GM18502 (cell line): Measurements from ENCODE around the gene PPP1R9B.
A peak's percentile ranks its signal among the peaks of the same experiment; 100 is the strongest.

ENCODE experiments used
- ATAC-seq: cut with Tn5 transposase; IDR thresholded peaks from one replicate; pipeline ENCODE4 v1.9.1; 2021; ENCODE audit warnings: mild to moderate bottlenecking; ENCODE audit not compliant: unreplicated experiment, poor library complexity

Gene PPP1R9B

DNA sequence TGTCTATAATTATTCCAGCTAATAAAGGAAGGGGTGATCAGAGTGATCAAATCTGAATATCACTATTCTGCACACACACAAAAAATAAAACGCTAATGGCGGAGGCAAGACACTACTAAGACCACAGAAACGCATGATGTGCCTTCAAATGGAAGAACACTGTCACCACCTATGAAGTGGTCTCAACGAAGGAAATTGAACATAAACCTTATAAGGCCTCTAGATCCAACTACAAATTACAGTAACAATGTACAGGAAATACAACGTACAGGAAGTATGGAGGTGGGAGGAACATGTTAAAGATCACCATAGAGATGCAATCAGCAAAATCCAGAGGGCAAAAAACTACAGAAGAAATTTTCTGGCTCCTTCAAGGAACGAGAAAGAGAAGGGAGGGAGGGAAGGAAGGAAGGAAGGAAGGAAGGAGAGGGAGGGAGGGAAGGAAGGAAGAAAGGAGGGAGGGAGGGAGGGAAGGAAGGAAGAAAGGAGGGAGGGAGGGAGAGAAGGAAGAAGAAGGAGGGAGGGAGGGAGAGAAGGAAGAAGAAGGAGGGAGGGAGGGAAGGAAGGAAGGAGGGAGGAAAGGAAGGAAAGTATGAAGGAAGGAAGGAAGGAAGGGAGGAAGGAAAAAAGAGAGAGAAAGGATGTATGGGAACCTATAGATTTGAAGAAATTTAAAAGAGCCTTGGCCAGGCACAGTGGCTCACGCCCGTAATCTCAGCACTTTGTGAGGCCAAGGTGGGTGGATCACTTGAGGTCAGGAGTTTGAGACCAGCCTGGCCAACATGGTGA lies 12.2 kb upstream of the PPP1R9B start:
- ATAC-seq = no peak

DNA sequence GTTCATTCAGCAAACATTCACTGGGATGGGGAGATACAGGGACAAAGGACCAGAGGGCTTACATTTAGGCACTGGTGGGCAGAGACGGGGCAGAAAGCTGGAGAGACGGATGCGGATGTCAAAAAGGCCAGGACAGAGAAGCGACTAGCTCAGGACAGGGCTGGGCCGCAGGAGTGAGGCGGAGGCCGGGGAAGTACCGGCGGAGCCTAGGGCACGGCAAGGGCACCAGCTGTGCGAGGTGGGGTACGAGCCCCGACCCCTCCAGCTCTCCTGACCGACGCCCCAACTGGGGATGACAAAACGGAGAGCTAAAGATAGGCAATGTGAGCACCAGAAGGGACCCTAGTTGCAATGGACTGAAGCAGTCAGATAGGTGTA lies 11.4 kb upstream of the PPP1R9B start:
- ATAC-seq = no peak

DNA sequence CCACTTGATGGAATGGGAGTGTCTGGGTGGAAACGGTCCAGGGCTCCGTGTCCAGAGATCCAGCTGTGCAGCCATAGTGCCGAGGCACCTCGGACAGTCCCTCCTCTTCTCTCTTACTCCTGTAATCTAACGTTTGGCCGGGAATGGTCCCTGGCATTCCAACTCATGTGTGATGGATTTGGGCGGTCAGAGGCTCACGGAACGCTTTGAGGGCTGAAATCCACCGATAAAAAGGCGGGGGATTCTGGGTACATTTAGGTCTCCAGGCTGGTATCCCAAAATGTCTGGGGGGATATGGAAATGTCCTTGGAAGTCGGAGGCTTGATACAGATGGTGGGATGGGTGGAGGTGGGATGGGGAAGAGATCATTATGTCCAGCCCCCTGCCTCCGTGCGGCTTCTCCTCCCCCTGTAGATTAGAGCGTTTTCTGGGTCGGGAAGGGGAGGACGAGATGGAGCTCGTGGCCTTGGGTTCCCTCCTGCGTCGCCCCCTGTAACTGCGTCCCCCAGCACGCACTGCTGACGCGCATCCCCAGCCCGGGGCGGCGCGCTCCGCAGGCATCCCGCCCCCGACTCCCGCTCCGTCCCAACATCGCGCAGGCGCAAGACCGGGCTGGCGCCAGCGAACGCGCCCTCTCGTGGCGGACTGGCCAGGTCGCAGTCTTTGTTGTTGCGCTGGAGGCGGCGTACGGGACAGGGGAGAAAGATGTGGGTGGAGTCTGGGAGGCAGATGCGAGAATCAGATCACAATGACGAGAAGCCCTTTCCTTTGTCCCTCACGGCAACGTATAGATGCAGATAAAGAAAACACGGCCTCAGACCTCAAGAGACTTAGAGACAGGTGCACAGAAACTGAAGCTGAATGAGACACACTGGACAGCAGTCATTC lies 10.8 kb upstream of the PPP1R9B start:
- ATAC-seq = peak; percentile 85

DNA sequence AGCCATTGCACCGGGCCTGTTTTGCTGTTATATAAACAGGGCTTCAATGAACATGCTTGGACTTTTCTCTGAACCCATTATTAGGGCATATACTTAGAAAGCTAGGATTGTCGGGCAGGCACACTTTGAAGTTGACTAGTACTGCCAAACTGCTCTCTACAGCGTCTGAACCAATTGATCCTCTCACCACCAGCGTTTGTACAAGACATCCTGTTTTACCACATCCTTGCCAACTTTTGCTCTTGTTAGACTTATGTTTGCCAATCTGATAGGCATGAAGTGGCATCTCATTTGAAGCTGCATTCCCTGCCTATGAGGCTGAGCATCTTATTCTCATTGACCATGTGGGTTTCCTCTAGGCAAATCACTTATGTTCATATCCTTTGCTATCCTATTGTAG lies 7.4 kb upstream of the PPP1R9B start:
- ATAC-seq = no peak

DNA sequence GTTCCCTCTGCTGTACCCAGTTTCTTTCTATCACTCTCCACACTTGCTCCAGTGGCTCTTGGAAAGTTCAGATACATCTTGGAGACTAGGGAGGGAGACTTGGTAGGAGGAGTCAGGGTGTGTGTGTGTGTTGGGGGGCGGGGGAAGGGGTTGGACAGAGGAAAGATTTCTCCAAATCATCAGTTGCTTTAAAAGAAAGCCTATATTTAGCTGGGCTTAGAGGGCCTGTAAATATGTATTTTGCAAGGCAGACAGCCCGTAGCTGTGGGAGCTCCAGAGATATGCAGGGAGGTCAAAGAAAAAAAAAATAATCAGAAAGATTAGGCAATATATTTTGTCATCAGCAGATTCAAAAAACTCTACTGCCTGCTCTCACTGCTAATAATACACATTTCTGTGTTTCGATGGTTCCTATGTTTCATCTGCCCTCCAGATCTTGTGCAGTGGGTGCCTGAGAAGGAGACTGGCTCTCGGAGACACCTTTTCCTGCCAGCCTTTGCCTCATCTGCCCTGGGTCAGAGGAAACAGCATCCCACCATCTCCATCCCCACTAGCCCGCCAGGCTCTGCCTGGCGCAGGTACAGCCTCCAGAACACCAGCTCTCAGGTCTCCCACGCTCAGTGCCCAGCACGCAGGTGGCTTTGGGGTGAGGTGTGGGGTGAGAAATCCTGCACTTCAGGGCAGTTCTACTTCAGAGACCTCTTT lies 4.8 kb upstream of the PPP1R9B start:
- ATAC-seq = no peak

DNA sequence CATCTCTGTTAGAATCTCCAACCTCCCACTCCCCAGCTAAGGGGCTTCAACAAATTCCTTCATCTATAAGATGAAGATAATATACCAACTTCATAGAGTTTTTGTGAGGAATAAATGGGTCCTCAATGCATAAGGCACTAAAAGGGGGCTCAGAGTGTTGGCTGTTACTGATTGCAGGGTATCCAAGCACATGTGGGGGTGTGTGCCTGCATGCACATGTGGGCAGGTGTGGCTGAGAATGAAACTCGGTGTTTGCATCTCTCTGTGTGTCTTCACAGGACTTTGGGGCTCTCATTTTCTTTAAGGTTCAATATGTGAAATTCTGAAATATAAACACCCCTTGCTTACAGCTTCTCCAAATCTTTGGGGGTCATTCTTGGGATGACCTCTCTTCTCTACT lies 4.1 kb upstream of the PPP1R9B start:
- peak; percentile 36 for ATAC-seq

DNA sequence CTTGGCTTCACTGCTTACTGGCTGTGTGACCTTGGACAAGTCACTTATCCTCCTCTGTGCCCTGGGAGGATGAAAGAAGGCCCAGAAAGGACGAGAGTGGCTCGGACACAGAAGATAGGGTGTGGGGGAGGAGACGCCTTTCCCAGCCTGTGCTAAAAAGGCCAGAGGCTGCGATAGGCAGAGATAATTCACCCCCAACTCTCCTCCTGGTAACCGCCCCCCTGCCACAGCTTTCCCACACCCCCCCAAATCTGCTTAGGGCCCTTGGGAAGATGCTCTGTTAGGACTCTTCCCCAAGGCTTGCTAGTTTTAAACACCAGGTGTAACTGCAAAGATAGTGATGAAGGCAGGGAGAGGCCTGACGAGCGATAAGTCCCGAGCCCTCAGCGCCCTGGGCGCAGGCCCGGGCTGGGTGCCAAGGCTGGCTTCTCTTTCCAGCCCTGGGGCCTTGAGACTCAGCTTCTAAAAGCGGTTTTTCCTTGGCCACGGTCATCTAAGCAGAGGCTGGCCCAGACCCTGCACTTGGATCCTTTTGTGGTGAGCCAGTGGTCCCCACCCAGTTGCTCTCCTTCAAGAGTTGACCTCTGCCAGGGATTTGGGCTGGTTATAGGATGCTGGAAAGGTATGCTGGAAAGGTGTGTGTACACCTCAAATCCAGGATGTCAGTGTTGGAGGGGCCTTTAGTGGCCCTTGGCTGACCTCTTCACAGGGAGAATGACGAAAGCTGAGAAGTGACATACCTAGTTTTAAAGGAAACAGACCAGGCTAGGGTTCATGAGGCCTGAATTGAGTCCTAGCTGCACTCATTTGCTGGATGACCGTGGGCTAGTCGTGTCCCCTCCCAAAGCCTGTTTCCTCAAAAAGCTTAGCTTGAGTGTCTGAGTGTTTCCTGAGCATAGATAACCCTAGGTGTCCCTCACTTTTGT lies 3.4 kb upstream of the PPP1R9B start:
- ATAC-seq = no peak

DNA sequence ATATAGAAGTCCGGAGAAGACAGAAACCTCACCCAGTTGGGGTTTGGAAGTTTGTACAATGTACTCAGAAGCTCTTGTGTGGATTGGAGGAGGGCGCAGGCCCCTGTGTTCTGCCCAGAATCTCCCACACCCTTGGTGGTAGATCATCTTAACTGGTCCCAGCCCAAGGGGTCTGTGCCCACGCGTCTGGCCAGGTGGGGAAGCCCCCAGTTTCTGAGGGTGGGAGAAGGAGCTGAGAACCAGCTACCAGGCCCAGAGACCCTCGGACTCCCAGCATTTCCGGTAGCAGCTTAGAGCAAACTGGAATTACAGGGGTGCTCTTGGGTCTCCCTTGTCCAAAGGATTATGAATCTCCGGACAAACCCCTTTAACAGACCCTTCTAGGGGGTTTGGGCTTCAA lies 2.3 kb upstream of the PPP1R9B start:
- no peak for ATAC-seq

DNA sequence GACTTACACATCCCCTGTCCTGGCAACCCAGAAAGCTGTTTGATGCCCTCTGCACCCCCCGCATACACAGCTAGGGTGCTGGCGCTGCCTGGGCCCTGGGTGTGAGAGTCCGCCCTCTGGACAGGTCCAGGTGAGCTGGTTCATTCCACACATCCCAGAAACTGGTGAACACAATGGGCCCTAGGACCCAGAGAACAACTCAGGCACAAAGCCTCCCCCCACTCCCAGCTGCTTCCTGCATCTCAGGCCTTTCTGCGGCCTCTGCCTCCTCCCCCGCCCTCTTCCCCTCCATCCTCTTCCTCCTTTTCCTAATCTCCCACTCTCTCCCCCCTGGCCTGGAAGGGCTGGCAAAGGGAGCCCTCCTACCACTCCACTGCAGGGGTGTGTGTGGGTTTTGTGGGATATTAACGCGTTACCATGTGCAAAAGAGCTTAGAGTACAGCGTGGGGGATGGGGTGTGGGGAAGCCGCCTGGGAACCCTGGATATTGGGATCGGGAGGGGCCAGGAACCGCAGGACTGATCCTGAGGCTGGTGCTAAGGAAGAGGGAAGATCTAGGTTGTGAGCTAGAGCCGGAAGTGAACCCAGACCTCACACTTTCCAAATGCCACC lies 1.6 kb upstream of the PPP1R9B start:
- peak; percentile 22 for ATAC-seq

DNA sequence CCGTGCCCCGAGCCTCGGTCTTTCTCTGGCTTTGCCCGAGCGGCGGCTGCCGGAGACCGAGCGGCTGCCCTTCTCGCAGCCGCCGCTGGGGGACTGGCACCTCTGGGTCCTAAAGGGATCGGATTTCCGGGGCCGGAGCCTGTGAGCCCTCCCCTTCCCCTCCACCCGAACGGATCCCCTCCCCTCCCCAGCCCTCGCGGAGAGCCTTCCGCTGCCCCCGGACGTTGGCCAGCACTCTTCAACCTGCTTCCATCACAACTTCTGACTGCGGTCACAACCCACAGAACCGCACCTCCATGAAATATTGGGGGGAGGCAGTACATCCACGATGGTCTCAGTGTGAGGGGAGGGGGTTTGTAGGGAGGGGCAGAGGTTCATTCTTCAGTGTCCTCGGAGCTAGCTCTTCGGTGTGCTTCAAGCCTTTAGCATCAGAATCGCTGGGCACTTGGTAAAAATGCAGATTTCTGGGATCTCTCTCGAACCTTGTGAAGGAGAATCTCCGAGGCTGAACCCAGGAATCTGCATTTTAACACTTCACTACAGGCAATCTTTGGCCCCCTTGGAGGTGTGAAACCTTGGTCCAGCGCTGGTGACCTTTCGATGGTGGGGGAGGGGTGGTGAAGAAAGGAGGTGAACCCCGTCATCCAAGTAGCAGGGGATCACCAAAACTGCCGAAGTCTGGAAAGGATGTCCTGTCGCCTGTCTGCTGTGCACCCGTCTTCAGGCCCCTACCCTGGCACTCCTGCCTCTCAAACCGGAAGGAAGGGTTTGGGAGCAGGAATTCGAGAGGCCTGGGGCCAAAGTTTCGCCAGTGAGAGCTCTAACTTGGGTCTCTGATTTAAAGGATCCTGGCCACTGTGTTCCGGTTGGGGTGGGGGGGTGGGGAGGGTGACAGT lies 812 bp upstream of the PPP1R9B start:
- peak; percentile 41 for ATAC-seq

DNA sequence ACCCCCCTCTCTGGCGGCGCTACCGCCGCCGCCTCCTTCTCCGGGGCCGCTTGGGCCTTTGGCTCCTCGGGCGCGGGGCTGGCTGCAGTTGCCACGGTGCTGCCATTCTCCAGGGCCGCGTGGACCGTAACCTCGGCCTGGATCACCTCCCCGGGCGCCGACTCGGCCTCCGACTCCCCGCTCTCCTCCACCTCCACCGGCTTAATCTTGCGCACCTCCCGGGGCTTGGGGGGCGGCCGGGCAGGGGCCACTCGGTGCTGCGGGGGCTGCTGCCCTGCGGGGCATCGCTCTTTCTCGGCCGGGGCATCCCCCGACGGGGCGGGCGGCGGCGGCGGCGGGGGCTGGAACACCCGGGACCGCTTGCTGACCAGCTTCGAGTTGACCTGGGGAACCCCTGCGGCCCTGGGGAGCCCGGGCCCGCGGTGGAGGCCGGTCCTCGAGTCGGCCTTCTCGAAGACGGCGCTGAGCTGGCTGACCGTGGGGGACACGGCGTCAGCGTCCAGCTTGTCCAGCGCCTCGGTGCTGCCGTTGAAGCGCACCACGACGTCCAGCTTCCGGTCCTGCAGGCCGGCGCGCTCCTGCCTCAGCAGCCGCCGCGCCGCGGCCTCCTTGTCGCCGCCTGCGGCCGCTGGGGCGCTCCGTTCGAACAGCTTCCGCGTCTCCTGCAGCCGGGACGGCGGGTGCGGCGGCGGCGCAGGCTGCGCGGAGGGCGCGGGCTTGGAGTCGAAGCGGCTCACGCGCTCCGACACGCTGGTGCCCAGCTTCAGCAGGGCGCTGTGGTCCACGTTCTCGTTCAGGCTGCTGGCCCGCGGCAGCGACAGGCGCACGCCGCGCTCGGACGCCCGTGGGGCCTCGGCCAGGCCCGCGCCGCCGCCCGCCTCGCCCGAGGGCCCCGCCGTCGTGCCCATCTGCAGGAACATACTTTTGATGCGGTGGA lies 792 bp downstream of the PPP1R9B start:
- ATAC-seq = no peak

DNA sequence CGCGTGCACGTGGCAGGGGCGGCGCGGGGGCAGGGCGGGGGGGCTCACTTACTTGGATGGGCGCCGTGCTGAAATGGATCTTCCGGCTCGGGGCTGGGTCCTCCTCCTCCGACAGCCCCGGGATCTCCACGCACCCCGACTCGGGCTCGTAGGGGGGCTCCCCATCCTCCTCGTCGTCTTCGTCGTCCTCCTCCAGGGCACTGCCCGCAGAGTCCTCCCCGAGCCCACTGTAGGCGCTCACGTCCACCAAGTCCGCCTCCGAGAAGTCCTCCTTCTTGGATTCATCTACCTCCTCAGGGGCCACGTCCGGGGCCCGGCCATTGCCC lies 1.4 kb downstream of the PPP1R9B start:
- no peak for ATAC-seq

DNA sequence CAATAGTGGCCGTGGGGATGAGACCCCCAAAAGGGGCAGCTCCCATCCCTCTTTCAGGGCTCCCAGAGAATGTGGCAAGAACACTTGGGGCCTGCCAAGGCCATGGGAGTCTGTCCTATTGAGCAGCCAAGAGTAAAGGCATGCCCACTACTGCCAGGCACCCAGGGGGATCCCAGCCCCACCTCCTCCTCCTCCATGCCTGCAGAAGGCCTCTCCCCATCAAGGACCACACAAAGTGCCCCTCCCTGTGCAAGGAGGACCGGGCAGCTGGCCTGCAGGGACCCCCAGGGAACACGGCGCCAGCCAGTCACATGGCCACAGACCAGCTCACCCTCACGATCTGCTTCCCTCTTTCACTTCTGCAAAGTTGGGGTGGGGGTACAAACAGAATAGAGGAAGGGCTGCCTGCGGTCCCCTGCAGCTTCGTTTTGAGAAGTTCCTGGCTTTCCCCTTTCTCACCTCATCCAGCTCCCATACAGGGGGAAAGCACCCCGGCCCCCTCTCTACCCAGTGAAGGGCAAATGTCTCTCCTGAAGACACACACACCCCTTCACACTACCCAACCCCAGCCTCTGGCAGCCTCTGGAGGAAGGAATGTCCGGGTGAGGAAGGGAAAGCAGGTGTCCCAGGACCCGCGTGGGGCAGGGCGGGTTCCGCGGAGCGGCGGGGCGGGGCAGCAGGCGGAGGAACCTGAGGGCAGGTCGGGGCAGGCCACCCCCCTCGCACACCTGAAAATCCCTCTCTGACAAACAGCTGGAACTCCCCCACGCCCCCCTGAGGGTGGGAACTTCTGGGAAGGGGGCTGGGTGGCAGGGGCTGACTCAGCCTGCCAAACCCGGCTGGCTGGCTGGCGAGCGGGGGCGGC lies 2.0 kb downstream of the PPP1R9B start:
- peak; percentile 45 for ATAC-seq

DNA sequence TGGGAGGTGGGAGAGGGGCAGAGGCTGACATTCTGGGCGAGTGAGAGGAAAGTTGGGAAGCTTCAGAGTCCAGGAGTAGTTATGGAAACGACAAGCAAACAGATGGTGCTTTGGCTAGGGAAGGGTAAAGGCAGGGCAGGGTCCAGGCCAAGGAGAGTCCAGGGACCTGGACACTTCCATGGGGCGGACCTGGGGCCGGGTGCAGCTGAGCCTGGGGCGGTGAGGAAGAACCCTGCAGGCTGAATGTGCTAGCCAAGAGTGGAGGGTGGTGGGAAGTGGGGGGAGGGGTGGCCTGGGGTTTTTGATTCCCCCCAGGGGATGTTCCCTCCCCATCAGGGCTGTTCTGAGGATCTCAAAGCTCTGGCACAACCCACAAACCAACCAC lies 2.6 kb downstream of the PPP1R9B start:
- ATAC-seq = no peak

DNA sequence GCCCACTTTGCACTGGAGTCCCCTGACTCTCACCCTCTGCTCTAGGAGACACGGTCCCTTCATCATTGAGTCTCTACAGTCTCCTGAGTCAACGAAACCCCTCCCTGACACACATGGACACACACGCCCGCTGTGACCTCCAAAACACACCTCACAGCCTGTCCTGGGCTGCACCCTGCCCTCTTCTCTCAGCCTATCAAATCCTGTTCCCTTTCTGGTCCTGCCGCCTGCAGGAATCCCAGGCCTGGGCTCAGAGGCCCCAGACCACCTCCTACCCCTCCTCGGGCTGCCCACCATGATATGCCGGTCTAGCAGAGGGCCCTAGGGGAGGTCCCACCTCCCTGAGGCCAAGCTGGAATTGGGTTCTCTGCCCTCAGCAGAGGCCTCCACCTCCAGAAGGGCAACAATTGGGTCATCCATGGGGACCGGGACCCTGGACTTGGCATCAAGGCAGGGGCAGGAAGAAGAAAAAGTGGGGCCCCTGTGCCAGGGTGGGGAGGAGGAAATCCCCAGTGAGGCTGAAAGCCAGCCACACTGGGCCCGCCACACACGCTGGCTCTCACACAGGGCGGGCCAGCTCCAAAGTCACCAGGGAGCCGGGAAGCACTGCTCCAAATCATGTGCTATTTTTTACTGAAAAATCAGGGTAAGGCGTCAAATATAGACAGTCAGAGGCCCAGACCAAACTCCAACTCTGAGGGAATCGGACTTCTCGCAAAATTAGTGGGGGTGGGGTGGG lies 3.4 kb downstream of the PPP1R9B start:
- no peak for ATAC-seq
